HG03175 (cell line): ENCODE results near the gene CDC42BPB.
"Not testable (repeated sequence)": the region's sequence is repeated elsewhere in the genome, so short reads cannot be mapped to it uniquely, and the experiment has no call there.

Experiments used
- ATAC-seq: cut with Tn5 transposase; IDR thresholded peaks from one replicate; pipeline ENCODE4 v1.9.1; 2021; ENCODE audit warnings: mild to moderate bottlenecking, moderate library complexity; ENCODE audit not compliant: unreplicated experiment

The CDC42BPB gene

GRCh38 chr14:102903889-102904512 lies 153.3 kb downstream of the CDC42BPB start:
- no peak for ATAC-seq

DNA sequence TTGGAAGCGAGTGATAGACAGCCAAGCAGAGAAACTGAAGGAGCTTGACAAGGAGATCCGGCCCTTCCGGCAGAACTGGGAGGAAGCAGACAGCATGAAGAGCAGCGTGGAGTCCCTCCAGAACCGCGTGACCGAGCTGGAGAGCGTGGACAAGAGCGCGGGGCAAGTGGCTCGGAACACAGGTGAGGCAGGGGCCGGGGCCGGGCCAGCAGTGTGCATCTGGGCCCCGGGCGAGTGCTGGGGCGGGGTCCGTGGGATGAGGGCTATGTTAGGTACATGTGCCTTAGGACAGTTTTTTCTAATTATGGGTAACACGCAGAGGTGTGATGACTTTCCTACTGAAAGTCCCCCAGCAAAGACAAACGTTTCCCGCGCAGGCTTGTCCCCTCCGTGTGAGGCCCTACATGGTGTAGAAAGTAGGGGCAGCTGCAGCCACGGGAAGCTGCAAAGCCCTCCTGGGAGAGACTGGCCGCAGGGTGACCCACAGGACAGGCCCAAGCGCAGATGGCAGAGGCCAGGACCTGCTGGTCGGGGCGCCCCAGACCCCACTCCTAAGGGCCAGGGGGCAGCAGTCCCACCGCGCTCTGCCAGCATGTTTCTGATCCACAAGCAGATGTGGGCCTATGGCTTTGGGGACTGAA lies 154.0 kb downstream of the CDC42BPB start:
- ATAC-seq = no peak

- ATAC-seq = no peak
Observed at GRCh38 chr14:102902523-102903247, 154.7 kb downstream of the CDC42BPB start.

GRCh38 chr14:102902086-102902485 lies 155.3 kb downstream of the CDC42BPB start:
- ATAC-seq = no peak

DNA sequence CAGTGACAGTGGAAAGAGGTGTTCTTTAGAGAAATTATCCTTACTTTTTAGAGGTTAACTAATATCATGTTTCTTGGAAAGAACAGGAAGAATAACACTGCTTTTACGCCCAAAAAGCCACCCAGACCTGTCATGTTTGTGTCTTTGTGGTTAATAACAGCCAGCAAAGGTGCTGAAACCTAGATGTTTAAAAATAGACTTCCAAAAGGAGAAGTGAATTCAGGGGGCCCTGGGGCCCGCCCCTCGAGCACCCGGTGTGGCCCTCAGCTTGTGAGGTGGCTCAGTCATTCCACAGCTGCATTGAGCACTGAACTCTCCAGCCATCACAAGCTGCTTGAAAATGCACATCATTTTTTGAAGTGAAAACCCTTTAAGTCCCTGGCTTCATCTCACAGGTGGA lies 155.7 kb downstream of the CDC42BPB start:
- peak; percentile 89 for ATAC-seq

GRCh38 chr14:102900631-102901571 lies 156.4 kb downstream of the CDC42BPB start:
- ATAC-seq = peak; percentile 53

- no peak for ATAC-seq
Observed at GRCh38 chr14:102899516-102899900, 157.8 kb downstream of the CDC42BPB start.

DNA sequence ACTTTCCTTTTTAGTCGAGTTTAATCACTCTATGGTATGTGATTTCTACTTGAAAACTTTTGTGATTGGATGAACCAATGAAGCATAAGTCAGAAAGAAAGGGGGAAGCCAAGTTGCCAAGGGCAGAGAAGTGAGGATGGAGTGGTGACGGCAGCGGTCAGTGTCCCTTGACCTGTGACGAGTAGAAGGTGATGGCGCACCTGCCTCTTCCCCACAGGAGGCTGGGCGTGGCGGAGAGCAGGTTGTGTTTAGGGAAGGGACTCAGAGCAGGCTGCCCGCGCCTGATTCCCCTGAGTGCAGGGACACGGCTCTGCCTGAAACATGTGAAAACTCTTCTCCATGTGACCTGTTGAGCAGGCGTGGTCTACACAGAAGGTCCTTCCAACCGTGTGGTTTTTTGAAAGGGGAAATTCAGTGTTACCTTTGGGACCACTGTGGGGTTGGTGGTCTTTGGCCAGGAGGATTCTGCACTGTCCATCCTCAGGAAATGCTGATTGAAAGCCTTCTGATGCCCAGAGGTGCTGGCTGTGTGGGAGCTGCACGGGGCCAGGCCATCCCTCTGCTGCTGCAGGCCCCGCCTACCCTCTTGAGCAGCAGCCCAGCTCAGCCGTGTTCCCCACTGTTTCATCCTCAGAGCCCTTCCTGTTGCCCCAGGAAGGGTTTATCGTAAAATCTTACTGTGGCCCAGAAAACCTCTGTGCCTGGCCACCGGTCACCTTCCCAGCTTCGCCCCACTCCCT lies 158.4 kb downstream of the CDC42BPB start:
- ATAC-seq = no peak

DNA sequence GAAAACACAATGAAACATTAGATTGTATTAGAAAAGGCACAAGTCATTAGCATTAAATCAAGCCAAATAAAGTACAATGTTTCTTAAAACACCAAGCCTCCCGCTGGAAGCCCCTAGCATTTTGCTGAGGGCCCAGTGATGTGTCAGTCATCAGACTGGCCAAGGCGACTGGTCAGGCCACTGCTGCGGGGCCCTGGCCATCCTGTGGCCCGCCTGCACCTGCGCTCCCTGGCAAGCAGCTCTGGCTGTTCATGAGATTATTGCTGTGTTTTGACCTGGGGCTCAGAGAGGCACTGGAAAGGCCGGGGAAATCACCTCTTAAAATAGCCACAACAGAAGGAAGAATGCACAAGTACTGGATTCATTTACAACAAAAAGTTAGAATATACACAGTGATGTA lies 159.1 kb downstream of the CDC42BPB start:
- ATAC-seq = no peak

GRCh38 chr14:102897299-102898027 lies 159.9 kb downstream of the CDC42BPB start:
- ATAC-seq = no peak

DNA sequence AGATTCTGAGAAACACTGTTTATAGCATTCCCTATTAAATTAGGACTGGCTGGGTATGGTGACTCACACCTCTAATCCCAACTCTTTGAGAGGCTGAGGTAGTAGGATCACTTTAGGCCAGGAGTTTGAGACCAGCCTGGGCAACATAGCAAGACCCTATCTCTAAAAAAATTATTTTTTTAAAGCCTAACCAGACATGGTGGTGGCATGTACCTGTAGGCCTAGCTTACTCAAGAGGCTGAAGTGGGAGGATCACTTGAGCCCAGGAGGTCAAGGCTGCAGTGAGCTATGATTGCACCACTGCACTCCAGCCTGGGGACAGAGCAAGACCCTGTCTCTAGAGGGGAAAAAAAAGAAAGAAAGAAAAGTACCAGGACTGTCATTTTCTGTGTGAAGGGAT lies 160.6 kb downstream of the CDC42BPB start:
- not testable (repeated sequence) for ATAC-seq

DNA sequence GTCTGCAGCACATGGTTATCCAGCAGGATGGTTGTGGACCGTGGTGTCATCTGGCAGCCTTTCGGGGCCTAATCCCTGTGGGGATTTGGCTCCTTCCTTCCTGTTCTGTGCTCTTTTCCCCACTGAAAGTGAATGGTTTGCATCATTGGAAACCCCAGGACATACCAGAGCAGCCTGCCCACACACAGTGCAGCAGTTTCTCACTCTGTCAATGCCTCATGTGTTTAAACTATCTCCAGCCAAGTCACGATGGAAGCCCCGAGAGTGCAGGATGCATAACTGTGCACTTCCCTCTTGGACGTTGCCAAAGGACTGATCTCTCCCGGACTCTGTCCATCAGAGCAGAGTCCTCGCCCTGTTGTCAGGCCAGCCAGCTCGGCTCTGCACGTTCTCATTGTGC lies 163.9 kb downstream of the CDC42BPB start:
- ATAC-seq = no peak

DNA sequence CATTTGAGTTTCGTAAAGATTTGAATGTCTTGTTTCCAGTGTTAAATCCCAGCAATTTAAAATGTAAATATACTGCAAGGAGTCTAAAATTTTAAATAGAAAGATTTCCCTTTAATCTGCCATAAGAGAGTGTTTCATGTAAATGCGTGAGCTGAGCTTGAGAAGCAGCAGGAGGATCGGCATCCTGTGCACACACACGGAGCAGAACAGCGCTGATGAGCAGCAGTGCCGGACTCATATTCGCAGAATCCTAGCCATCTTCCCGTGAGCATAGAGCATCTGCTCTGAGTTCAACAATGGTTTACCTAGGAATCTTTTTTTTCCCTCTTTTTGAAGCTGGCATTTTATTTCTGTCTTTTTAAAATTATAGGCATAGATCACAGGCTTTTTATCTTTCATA lies 164.7 kb downstream of the CDC42BPB start:
- no peak for ATAC-seq

DNA sequence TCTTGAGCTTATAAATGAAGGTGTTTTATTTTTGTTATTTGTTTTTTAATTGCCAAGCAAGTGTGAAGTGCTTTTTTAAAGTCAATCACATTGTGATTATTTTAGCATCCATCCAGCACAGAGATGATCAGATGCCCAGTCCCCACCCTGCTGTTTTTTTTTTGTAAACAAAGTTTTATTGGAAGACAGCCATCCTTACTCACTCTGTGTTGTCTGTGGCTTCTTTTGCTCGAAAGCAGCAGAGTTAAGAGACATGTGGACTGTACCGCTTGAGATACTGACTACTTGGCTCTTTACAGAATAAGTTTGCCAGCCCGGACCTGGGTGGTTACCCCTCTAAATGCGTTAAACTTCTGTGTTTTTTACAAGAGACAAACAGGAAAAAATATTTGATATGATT lies 165.8 kb downstream of the CDC42BPB start:
- ATAC-seq = no peak

- ATAC-seq = no peak
Observed at GRCh38 chr14:102891111-102891510, 166.2 kb downstream of the CDC42BPB start.

- ATAC-seq = no peak
Observed at GRCh38 chr14:102889615-102890014, 167.7 kb downstream of the CDC42BPB start.

DNA sequence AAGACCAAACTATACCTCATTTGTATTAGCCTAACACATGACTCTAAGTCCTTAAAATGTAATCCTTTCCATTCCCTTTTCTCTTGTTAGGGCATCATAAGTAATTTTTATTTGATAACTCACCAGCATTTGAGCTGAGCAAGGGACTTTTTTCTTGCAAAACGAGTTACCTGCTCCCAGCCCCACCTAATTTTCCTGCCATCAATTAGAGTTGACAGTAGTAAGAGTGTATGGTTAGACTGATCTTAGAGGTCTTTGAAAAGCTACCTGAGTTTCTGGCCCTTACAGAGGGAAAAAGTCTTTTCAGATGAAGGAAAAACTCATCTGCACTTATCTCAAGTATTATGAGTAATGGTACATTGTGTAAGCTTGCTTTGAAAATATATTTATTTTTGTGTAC lies 168.6 kb downstream of the CDC42BPB start:
- no peak for ATAC-seq

DNA sequence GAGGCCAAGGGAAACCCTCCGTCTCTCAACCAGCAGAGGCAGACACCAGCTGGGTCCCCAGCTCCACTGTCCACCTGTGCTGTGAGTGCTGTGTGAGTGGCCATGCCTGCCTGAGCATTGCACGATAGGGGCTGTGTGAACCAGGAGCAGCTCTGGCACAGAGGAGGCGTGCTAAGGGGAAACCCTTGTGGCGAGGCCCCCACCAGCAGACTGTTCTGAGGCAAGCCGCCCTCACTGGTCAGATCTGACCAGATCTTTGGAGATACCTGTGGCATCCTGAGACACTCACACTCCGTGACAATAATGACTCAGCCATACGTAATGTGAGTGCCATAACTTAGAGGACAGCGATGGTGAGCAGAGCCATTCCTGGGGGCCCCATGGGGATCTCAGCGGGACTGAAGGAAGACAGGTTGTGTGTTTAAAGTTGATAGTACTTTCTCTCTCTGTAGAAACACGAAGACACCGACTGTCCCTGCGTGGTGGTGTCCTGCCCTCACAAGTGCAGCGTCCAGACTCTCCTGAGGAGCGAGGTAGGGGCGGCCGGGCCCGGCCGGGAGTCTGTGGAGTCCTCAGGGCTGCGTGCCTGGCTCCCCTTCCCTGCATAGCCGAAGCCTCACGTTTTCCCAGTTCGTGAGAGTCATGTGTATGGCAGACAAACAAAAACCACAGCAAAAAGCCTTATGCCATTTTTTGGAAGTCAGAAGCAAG lies 171.5 kb downstream of the CDC42BPB start:
- no peak for ATAC-seq

DNA sequence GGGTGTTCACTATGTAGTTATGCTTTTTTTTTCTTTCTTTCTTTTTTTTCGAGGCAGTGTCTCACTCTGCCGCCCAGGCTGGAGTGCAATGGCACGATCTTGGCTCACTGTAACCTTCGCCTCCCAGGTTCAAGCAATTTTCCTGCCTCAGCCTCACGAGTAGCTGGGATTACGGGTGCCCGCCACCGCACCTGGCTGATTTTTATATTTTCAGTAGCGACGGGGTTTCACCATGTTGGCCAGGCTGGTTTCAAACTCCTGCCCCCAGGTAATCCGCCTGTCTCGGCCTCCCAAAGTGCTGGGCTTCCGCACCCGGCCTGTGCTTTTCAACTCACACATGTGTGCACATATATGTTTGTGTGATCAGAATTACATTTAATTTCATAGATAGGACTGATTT lies 173.8 kb downstream of the CDC42BPB start:
- ATAC-seq = no peak
